T-cell (primary cell): ENCODE data around the gene SPRY4. TPM values are rescaled to one million over a fixed set of nuclear protein-coding genes. Genes with fewer than 3 reads are reported as not detected.
"Not testable (repeated sequence)": the region's sequence is repeated elsewhere in the genome, so short reads cannot be mapped to it uniquely, and the experiment has no call there.

Experiments
- ATAC-seq, 4 experiments: fragments of 200-7000 bp in 3 of 4; fragments of 150-1000 bp in 1 of 4; cut with Tn5 transposase; replicated peaks in 1 of 4; 1 replicate in 3 of 4; 2 replicates in 1 of 4; pipeline ENCODE4 v1.10.0; 2021; ENCODE audit warnings: moderate library complexity in 3 of 4, mild to moderate bottlenecking in 2 of 4, moderate number of reproducible peaks in 1 of 4
- CTCF ChIA-PET, 2 donors: fragments of 300-600 bp; sonication (Branson Sonifier 250); formaldehyde crosslinking; loops; one replicate each; lab custom pipeline; 2022; ENCODE audit warnings: antibody characterized with exemption in 2 of 2; lab: Charles Lee
- POLR2A ChIA-PET, 2 donors: fragments of 300-600 bp; sonication (Branson Sonifier 250); formaldehyde crosslinking; loops; one replicate each; lab custom pipeline; 2022; ENCODE audit warnings: antibody characterized with exemption in 2 of 2; lab: Charles Lee
- DNase-seq, 35 experiments: peaks; one replicate each; pipeline versions ENCODE4 v3.0.0 to v3.0.0-alpha.2; 2013 to 2023
- H3K27ac ChIP-seq: one replicate; pipeline ENCODE4 v1.5.1; 2013; ENCODE audit warnings: low read length
- H3K27me3 ChIP-seq, 2 experiments: replicated peaks in 1 of 2; 1 replicate in 1 of 2; 2 replicates in 1 of 2; pipeline versions ENCODE4 v1.6.1 to v1.7.0; 2013; ENCODE audit warnings: low read length in 1 of 2, mixed read lengths in 1 of 2; ENCODE audit not compliant: control insufficient read depth in 2 of 2, insufficient read depth in 2 of 2; ENCODE audit errors: extremely low read depth in 1 of 2
- H3K36me3 ChIP-seq, 2 donors: 1 replicate in 1 of 2; 2 replicates in 1 of 2; pipeline versions ENCODE4 v1.6.1 to v1.7.0; 2013; ENCODE audit warnings: low read length in 1 of 2; ENCODE audit not compliant: control insufficient read depth in 2 of 2, insufficient read depth in 1 of 2; ENCODE audit errors: extremely low read depth in 1 of 2
- H3K4me1 ChIP-seq, 2 experiments: 1 replicate in 1 of 2; 2 replicates in 1 of 2; pipeline versions ENCODE4 v1.6.1 to v1.7.0; 2013; ENCODE audit warnings: low read length in 2 of 2, mixed read lengths in 1 of 2; ENCODE audit not compliant: insufficient read depth in 2 of 2, control insufficient read depth in 1 of 2; ENCODE audit errors: extremely low read depth in 1 of 2
- H3K4me3 ChIP-seq, 2 donors: 1 replicate in 1 of 2; 2 replicates in 1 of 2; pipeline versions ENCODE4 v1.5.1 to v1.7.0; 2013; ENCODE audit warnings: mild to moderate bottlenecking in 2 of 2, low read length in 1 of 2, moderate library complexity in 1 of 2; ENCODE audit not compliant: control insufficient read depth in 1 of 2; ENCODE audit errors: extremely low read depth in 1 of 2
- H3K9me3 ChIP-seq: 2 replicates; pipeline ENCODE4 v1.7.0; 2013
- H3K27ac Mint-ChIP-seq, 2 donors: one replicate each; pipeline ENCODE4 v1.8.0; 2020 to 2021; ENCODE audit warnings: mild to moderate bottlenecking in 2 of 2, mixed read lengths in 2 of 2
- H3K27me3 Mint-ChIP-seq, 2 donors: one replicate each; pipeline ENCODE4 v1.8.0; 2021 to 2022; ENCODE audit warnings: mixed read lengths in 2 of 2
- H3K36me3 Mint-ChIP-seq: one replicate; pipeline ENCODE4 v1.8.0; 2021; ENCODE audit warnings: mixed read lengths
- H3K4me1 Mint-ChIP-seq, 3 donors: one replicate each; pipeline ENCODE4 v1.8.0; 2020 to 2022; ENCODE audit warnings: mixed read lengths in 3 of 3, mild to moderate bottlenecking in 1 of 3
- H3K4me3 Mint-ChIP-seq, 3 donors: one replicate each; pipeline ENCODE4 v1.8.0; 2020 to 2022; ENCODE audit warnings: mild to moderate bottlenecking in 3 of 3, mixed read lengths in 3 of 3, moderate library complexity in 3 of 3
- H3K9me3 Mint-ChIP-seq, 3 donors: one replicate each; pipeline ENCODE4 v1.8.0; 2020 to 2022; ENCODE audit warnings: mixed read lengths in 3 of 3
- WGBS: methylation state at CpG from one replicate; pipeline ENCODE4 v1.1.5; 2013; ENCODE audit warnings: missing lambda C conversion rate; ENCODE audit not compliant: insufficient coverage; 5-methylcytosine and 5-hydroxymethylcytosine counted together
- total RNA-seq, 35 experiments: library from RNA in 6 of 35; stranded (reverse) in 6 of 35; fragments of 120-200 nt in 1 of 35; gene quantifications; one replicate each; pipeline versions ENCODE4 v1.2.1 to v1.2.4 and lab custom pipeline; 2013 to 2026

Gene SPRY4
- total RNA-seq, 5 donors from 2014 or later (not counting 1 experiment from before 2014, with no cell fraction given): 0.10 to 0.57 (median 0.28) TPM; not detected in 1

- Mint-ChIP-seq H3K27ac (no peak overlapping the region), H3K4me3 (no peak overlapping the region)
Observed at GRCh38 chr5:142276517-142276916, 48.3 kb downstream of the SPRY4 start.

DNA sequence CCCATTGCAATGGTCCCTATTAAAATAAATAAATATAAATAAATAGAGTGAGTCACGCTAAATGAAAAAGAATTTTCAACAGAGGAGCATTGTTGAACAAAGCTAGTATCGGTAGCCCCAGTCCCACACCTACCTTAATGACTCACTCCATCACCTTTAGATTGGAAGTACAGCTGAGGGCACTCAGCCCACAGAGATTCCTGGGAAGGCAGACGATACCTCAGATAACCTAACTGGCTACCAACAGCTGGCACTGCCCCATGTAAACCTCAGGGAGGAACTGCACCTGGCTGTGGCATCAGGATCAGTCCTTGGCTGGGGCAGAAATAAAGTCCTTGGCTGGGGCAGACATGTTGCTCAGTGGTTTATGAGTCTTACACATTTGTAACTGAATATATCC lies 49.3 kb downstream of the SPRY4 start:
- Mint-ChIP-seq H3K36me3 (no peaks in the 10 kb centered on the region), H3K4me1 (no peaks in the 10 kb centered on the region), H3K27me3 (peaks cover 0 to 6% of the 10 kb centered on the region in 2 donors), H3K27ac (no peak overlapping the region), H3K9me3 (no peaks in the 10 kb centered on the region), H3K4me3 (no peak overlapping the region)
- no peaks in the 10 kb centered on the region for H3K9me3 ChIP-seq
- CTCF ChIA-PET: interaction anchor here in 1 of 2 donors (0.6 kb wide), 1 partner anchor 48 kb away, joined by 4 read pairs; no protein-coding TSS in a partner anchor
- no peaks in the 10 kb centered on the region for H3K27me3 ChIP-seq
- no peaks in the 10 kb centered on the region for H3K36me3 ChIP-seq
- no peak overlapping the region for H3K27ac ChIP-seq
- no peak overlapping the region for H3K4me3 ChIP-seq
- POLR2A ChIA-PET: no interaction called here
- DNase-seq (no peak), ATAC-seq (no peak)
- no peaks in the 10 kb centered on the region for H3K4me1 ChIP-seq
- no CpG with 5 or more reads among the region's 3 CpGs for WGBS

More at GRCh38 chr5:142276517-142276916, 48.3 kb downstream of the SPRY4 start:
- H3K27me3 Mint-ChIP-seq: no peaks in the 10 kb centered on the region
- H3K27ac ChIP-seq: no peak overlapping the region
- ATAC-seq: no peak
- DNase-seq: no peak
- 72% methylated on average over 4 of the region's 6 CpGs for WGBS
- H3K27me3 ChIP-seq: no peaks in the 10 kb centered on the region
- no peaks in the 10 kb centered on the region for H3K4me1 ChIP-seq
- POLR2A ChIA-PET: no interaction called here
- CTCF ChIA-PET: no interaction called here
- H3K36me3 ChIP-seq: no peaks in the 10 kb centered on the region
- no peaks in the 10 kb centered on the region for H3K4me1 Mint-ChIP-seq
- H3K4me3 ChIP-seq: no peak overlapping the region
- H3K36me3 Mint-ChIP-seq: no peaks in the 10 kb centered on the region
- H3K9me3 Mint-ChIP-seq: no peaks in the 10 kb centered on the region
- no peaks in the 10 kb centered on the region for H3K9me3 ChIP-seq

GRCh38 chr5:142272596-142272995 lies 52.2 kb downstream of the SPRY4 start:
- POLR2A ChIA-PET, H3K27me3 Mint-ChIP-seq, H3K4me1 Mint-ChIP-seq, H3K27ac ChIP-seq, H3K36me3 Mint-ChIP-seq, H3K27ac Mint-ChIP-seq, H3K9me3 ChIP-seq, ATAC-seq, H3K36me3 ChIP-seq, H3K27me3 ChIP-seq, H3K4me1 ChIP-seq, DNase-seq, CTCF ChIA-PET, H3K4me3 ChIP-seq, H3K4me3 Mint-ChIP-seq, H3K9me3 Mint-ChIP-seq: not testable (repeated sequence)
- no CpG with 5 or more reads among the region's 5 CpGs for WGBS

- DNase-seq, H3K4me3 ChIP-seq, H3K9me3 Mint-ChIP-seq, H3K27me3 ChIP-seq, H3K4me1 Mint-ChIP-seq, H3K4me3 Mint-ChIP-seq, H3K27me3 Mint-ChIP-seq, H3K36me3 Mint-ChIP-seq, H3K27ac ChIP-seq, H3K9me3 ChIP-seq, ATAC-seq, H3K36me3 ChIP-seq, H3K4me1 ChIP-seq, POLR2A ChIA-PET, CTCF ChIA-PET, H3K27ac Mint-ChIP-seq: not testable (repeated sequence)
- no CpG with 5 or more reads among the region's 4 CpGs for WGBS
Observed at GRCh38 chr5:142264084-142264483, 60.7 kb downstream of the SPRY4 start.

DNA sequence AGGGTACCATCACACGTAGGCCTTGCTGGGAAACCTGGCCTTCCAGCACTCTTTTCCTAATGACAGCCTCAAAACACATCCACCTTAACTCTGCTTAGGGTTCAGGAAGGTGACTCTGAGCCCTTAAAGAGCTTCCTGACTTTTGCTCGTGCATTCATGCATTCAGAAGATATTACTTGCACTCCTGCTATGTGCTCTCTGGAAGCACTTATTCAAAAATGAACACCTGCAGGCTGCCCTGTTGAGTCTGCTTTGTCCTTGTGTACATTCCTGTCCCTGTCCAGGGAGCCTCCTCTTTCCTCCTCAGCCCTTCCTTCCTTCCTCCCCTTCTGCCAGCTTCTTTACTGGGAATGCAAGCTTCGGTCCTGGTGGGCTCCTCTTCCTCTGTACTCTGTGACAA lies 61.5 kb downstream of the SPRY4 start:
- Mint-ChIP-seq H3K4me1 (peaks cover 0 to 2% (median 1%) of the 10 kb centered on the region in 3 donors), H3K36me3 (no peaks in the 10 kb centered on the region), H3K4me3 (no peak overlapping the region), H3K27me3 (no peaks in the 10 kb centered on the region), H3K27ac (no peak overlapping the region), H3K9me3 (peaks cover 0 to 4% (median 4%) of the 10 kb centered on the region in 3 donors)
- Histone ChIP-seq H3K4me1 (no peaks in the 10 kb centered on the region), H3K36me3 (no peaks in the 10 kb centered on the region), H3K9me3 (no peaks in the 10 kb centered on the region), H3K4me3 (no peak overlapping the region), H3K27ac (no peak overlapping the region), H3K27me3 (no peaks in the 10 kb centered on the region)
- WGBS: 70% methylated on average over 2 of the region's 3 CpGs
- no peak for ATAC-seq
- POLR2A ChIA-PET: interaction anchor here in 1 of 2 donors (0.5 kb wide), 1 partner anchor 92 kb away, joined by 3 read pairs; no protein-coding TSS in a partner anchor
- no peak for DNase-seq
- CTCF ChIA-PET: no interaction called here

DNA sequence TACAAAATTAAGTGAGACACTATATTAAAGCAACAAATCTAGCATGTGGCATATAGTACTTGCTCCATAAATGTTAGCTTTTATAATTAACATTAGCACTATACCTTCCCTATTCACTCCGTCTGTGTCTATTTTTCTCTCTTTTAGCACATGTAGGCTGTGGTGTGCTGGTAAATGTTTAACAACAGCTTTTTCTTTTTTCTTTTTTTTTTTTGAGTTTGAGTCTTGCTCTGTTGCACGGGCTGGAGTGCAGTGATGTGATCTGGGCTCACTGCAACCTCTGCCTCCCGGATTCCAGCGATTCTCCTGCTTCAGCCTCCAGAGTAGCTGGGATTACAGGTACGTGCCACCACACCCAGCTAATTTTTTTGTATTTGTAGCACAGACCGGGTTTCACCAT lies 62.1 kb downstream of the SPRY4 start:
- ChIA-PET CTCF (no interaction called here), POLR2A (interaction anchor here (0.5 kb wide), 2 partner anchors 11 to 92 kb away, joined by 3 read pairs; no protein-coding TSS in a partner anchor)
- H3K9me3 Mint-ChIP-seq: peaks cover 0 to 4% (median 4%) of the 10 kb centered on the region in 3 donors
- DNase-seq (no peak), ATAC-seq (no peak)
- Histone ChIP-seq H3K27me3 (no peaks in the 10 kb centered on the region), H3K36me3 (no peaks in the 10 kb centered on the region), H3K4me3 (no peak overlapping the region), H3K9me3 (no peaks in the 10 kb centered on the region), H3K4me1 (no peaks in the 10 kb centered on the region), H3K27ac (no peak overlapping the region)
- H3K27me3 Mint-ChIP-seq: no peaks in the 10 kb centered on the region
- peaks cover 0 to 2% (median 1%) of the 10 kb centered on the region in 3 donors for H3K4me1 Mint-ChIP-seq
- 94% methylated on average over 4 of the region's 6 CpGs for whole genome bisulfite sequencing
- no peaks in the 10 kb centered on the region for H3K36me3 Mint-ChIP-seq
- no peak overlapping the region for H3K27ac Mint-ChIP-seq
- no peak overlapping the region for H3K4me3 Mint-ChIP-seq
